Stimulated activated CD4-positive, alpha-beta T cell treated with anti-CD3 and anti-CD28 coated beads, TNF-alpha, amount 100 ng/mL, for 4 hours (primary cell): Measurements from ENCODE around the gene FAM156B.
"Not testable (repeated sequence)": the region's sequence is repeated elsewhere in the genome, so short reads cannot be mapped to it uniquely, and the experiment has no call there.

ENCODE experiments used
- DNase-seq, 3 experiments: peaks; one replicate each; pipeline ENCODE4 v3.0.0-alpha.2; 2020; ENCODE audit warnings: low read depth in 3 of 3

The FAM156B gene

DNA sequence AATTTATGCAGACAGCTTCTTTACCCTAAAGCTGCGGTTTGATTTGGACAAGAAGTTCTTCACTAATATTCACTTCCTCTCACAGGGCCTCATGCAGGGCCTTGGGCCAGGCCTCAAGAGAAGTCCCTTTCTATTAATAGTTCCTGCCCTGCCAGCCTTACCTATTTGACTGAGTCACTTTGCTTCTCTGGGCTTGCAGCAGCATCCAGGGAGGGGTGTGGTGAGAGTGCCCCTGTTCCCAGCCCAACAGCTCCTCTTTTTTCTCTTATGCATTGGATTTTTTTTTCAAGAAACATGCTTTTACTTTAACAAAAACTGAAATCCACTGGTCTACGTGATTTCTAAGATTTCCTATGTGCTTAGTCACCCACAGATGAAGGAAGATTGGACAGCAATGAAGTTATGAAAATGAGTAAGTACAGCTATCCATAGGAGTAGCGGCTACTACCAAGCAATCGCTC, 26.7 kb downstream of the FAM156B start:
- no peak for DNase-seq

DNA sequence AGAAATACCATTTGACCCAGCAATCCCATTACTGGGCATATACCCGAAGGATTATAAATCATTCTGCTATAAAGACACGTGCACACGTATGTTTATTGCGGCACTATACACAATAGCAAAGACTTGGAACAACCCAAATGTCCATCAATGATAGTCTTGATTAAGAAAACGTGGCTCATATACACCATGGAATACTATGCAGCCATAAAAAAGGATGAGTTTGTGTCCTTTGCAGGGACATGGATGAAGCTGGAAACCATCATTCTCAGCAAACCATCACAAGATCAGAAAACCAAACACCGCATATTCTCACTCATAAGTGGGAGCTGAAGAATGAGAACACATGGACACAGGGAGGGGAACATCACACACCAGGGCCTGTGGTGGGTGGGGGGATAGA, 33.1 kb downstream of the FAM156B start:
- not testable (repeated sequence) for DNase-seq

DNA sequence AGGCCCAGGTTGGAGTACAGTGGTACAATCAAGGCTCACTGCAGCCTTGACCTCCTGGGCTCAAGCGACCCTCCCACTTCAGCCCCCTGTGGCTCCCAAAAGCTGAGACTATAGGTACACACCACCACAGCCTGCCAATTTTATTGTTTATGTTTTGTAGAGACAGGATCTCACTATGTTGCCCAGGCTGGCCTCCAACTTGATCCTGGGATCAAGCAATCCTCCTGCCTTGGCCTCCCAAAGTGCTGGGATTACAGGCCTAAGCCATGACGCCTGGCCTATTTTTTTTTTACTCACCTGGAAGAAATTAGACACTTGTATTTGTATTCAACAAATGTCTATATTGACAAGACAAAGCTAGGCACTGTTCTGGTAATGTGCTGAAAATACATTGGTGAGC, 36.1 kb downstream of the FAM156B start:
- no peak for DNase-seq

DNA sequence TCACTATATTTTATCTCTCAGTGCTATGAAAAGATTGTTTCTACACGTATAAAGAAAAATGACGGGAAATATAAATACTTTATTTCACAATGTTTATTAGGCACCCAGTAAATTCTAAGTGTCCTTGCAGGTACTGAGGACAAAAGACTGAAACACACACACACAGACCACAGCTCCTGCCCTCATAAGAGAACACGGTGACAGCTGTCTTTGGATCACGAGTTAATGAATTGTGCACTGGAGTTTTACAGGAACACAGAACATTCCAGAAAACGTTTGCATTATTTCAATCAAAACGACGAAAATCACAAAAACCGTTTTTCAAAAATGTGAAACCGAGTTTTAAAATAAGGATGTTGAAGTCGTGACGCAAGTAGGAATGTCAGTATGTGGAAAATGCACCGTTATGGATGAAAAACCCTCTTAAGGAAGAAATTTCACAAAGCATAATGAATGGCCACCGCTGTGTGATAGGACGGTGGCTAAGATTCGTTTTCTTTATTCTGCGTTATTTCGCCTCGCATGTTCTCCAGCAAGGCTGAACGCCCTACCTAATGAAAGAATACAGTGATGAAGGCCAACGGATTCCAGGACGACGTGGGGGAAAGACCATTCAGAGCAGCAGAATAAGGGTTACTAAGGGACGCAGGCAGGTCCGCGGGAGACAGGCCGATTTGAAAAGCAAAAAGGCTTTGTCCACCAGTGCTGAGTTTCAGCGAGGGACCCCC, 37.0 kb downstream of the FAM156B start:
- DNase-seq = no peak

DNA sequence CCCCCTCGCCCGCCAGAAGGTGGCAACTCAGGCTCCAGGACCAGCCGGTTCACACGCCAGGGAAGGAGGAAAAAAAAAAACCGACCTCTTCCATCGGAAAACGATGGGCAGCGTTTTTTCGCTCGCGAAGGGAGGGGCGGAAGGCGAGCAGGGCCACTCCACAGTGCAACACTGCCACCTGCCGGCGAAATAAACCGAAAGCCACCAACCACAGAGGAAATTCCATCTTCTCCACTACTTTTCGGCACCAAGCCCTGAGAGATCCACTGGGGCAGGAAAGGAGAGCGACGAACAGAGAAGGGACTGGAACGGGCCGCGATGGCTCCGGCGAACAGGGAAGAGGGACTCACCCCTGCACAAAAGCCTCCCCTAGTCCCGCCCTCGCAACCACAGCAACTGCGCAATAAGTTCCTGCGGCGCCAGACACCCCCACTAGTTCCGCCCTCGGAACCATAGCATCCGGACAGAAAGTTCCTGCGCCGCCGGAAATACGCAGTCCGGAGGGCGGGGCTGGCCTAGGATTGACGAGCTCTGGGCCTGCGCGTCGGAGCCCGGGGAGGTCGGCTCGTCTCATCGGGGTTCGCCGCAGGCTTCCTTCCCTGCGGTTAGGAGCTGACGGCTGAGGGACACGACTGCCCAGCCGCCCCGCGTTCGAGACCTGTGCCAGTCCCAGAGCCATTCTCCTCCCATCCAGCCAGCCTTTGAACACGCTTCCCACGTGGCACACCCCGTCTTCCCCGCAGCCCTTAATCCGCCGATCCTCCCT, 37.8 kb downstream of the FAM156B start:
- DNase-seq = peak; percentile 76 to 85 (median 77)

DNA sequence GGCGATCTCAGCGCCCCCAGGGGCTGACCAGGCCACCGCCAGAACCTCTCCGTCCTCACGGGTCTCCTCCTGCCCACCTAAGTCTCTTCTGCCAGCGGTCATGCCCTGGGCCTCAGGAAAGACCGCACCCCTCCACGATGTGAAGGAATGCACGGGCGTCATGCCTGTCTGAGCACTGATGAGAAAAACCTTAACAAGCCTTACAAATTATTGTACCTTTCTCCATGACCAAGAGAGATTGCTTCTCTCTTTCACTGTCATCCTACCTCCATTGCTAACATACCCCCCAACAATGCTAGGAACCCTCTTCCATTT, 38.3 kb downstream of the FAM156B start:
- not testable (repeated sequence) for DNase-seq

DNA sequence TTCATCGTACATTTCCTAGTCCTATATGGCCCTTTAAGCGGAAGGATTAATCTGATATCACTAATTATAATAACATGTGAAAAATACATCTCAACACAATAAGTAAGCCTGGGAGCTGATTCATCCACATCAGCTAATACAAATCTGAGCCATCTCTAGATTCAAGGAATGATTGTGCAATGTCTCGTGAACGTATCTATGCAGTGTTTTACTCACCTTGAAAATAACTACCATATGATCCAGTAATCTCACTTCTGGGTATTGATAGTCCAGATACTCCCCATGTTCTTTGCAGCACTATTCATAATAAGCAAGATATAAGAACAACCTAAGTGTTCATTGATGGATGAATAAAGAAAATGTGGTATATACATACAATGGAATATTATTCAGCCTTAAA, 43.6 kb downstream of the FAM156B start:
- DNase-seq = not testable (repeated sequence)

DNA sequence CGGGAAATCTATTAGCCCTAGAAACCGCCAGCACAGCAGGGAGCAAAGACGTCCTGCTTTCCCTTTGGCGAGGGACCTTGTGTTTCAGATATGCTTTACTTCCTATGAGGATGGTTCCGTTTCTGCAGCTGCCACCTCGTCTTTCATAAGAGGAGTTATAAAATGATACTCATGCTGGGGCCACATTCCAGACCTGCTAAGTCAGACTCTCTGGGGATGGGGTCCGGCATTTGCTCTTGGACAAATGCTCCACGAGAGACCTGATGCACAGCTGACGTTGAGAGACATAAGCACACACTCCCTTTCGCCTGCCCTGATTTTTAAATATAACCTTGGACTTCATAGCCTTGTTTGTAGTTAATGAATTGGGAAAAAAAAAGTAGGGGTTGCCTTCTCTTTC, 44.6 kb downstream of the FAM156B start:
- not testable (repeated sequence) for DNase-seq

DNA sequence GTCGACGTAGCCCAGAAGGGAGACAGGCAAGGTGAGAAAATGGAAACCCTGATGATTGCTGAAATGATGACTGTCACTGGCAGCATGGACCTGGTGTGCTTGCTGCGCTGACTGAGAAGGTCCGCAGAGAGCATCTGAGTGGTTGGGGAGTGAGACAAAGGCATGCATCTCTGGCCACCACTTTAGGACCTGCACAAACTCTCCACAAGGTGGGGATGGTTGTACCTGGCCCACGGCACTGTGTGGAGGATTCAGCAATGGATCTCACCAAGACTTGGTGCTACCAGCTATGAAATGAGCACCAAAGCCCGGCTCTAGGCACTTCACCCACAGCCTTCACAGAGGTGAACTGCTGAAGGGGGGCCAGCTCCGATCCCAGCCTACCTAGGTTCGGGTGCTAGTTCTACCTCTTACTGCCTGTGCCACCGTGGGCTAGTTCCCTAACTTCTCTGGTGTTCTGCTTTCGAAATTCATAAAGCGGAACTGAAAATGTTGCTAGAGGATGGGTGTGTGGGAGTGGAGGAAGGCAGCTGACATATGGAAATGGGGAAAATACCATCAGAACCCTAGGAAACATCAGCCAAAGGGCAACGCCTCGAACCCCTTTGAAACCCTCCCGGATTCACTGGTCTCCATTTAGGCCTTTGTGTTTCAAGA, 48.8 kb downstream of the FAM156B start:
- DNase-seq = not testable (repeated sequence)

DNA sequence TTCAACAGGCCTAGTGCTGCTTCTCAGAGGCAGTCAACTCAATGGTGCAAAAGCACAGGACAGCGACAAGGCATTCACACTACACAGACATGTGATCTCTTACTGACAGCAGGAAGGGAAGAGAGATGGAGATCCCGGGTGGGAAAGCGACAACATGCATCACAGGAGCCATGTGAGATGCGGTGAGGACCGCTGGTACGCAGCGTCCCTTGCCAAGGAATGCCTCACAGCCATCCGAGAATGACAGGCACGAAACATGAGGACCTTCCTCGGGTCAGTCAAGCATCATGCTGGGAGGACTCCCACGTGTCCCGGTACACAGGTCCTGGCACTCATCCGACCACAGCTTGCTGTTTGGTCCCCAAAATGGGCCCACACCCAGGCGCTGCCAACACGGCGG, 50.4 kb downstream of the FAM156B start:
- not testable (repeated sequence) for DNase-seq

DNA sequence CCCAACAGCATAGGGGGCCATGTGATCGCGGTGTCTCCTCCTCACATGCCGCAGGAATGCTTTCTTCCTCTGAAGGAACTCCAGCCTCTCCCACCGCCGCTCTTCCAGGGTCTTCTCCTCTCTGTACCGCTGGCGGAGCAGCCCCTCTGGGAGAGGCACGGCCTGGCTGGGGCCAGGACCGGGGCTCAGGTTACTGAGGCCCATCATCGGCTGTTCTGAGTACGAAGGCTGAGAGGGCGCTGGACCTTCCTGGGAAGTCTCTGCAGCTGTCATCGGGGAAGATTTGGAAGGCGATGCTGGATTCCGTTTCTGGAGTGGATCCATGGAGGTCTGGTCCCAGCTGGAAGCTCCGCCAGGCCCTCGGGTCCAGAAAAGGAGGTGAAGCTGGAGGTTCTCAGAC, 51.1 kb downstream of the FAM156B start:
- DNase-seq = not testable (repeated sequence)

DNA sequence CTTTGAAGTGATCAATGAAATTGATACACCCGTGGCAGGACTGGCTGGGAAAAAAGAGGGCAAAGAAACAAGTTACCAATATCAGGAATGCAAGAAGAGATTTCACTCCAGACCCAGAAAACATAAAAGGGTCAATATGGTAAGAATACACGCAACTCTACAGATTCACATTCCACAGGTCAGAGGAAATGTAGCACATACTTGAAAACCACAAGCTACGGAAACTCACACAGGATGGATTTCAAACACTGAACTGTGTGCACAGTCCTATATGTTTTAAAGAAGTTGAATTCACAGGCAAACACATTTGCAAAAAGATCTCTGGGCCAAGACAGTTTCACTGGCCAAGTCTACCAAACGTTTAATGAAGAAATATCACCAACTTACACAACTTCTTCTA, 52.2 kb downstream of the FAM156B start:
- not testable (repeated sequence) for DNase-seq

DNA sequence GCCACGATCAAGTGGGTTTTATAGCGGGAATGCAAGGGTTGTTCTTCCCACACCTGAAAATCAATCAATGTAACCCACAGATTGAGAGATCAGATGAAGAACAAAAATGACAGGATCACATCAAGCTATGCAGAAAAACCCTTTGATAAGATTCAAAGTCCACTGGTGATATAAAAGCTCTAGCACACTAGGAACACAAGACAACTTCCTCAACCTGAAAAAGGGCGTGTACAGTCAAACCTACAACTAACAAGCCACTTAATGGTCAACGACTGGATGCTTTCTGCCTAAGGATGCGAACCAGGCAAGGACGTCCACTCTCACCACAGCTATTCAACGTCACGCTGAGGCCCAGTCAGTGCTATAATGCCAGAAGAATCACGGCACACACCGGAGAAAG, 52.8 kb downstream of the FAM156B start:
- not testable (repeated sequence) for DNase-seq
